Measurements from ENCODE around the gene PCK2.

DNA sequence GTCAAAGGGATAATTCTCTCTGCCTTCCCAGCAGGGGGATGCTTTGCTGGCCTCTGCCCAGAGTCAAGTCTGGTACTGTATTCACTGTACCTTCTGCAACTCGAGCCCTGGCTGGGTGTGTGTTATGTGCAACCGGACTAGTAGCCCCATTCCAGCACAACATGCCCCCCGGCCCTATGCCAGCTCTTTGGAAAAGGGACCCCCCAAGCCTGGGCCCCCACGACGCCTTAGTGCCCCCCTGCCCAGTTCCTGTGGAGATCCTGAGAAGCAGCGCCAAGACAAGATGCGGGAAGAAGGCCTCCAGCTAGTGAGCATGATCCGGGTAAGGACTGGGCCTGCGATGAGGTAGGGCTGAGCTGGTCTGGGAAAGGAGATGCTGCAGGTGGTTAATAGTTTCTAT is 56.5 kb downstream of the PCK2 start:
- TF ChIP-seq FOXM1 (IDR thresholded peaks at IDR 0.05; ENCODE audit: borderline replicate concordance) (no peak), CTBP1 (IDR thresholded peaks at IDR 0.05; ENCODE audit: borderline replicate concordance) (no peak), TARDBP (IDR thresholded peaks at IDR 0.05) (no peak), FOXK2 (IDR thresholded peaks at IDR 0.05) (no peak), SP1 (IDR thresholded peaks at IDR 0.05) (no peak), ZNF384 (IDR thresholded peaks at IDR 0.05) (no peak)
